K562 (cell line): Measurements from ENCODE around the gene CDH12. TPM values are rescaled to one million over a fixed set of nuclear protein-coding genes. Genes with fewer than 3 reads are reported as not detected.

Experiments
- ATAC-seq: fragments of 200-7000 bp; cut with Tn5 transposase; 3 replicates; pipeline ENCODE4 v1.9.1; 2020; ENCODE audit warnings: moderate library complexity
- BruUV-seq: library from RNA; stranded (reverse); fragments of 400-500 nt; replicated peaks from 2 replicates; lab custom pipeline; 2021; lab: Mats Ljungman, UMichigan
- CTCF ChIA-PET: fragments of 300-600 bp; formaldehyde crosslinking; extraction: SDS; loops from one replicate; lab custom pipeline; 2021; ENCODE audit warnings: low intra/inter-chr PET ratio; lab: Yijun Ruan, JAX
- POLR2A ChIA-PET: fragments of 300-600, 350-650 bp; sonication (Branson Sonifier 250); formaldehyde crosslinking; extraction: SDS; loops from one replicate; lab custom pipeline; 2021; ENCODE audit warnings: antibody characterized with exemption, inconsistent platforms; lab: Yijun Ruan, JAX
- DNase-seq, 4 experiments: peaks; one replicate each; pipeline versions ENCODE4 v3.0.0 to v3.0.0-alpha.2; 2011 to 2018; ENCODE audit warnings: low spot score in 3 of 4, mixed read lengths in 3 of 4; ENCODE audit errors: extremely low read depth in 1 of 4
- FAIRE-seq: peaks from 2 replicates; lab custom pipeline; 2011; peaks lifted over from hg19 to GRCh38; lab: Jason Lieb, UNC
- H2AFZ ChIP-seq: 2 replicates; pipeline ENCODE4 v1.6.0; 2011; ENCODE audit warnings: low read depth, low read length, control low read depth, inconsistent platforms
- H3K27ac ChIP-seq: fragments of 200-600 bp; 3 replicates; pipeline ENCODE4 v1.8.0; 2011; ENCODE audit warnings: low read depth, mild to moderate bottlenecking, control low read depth, inconsistent platforms, low read length, moderate library complexity, mixed read lengths; ENCODE audit errors: extremely low read depth
- H3K27me3 ChIP-seq, 2 experiments: fragments of 300-600 bp in 1 of 2; 2 replicates in 1 of 2; 3 replicates in 1 of 2; pipeline versions ENCODE4 v1.6.0 to v1.8.0; 2011; ENCODE audit warnings: inconsistent platforms in 2 of 2, low read length in 2 of 2, mild to moderate bottlenecking in 1 of 2, mixed read lengths in 1 of 2, moderate library complexity in 1 of 2; ENCODE audit not compliant: control insufficient read depth in 2 of 2, insufficient read depth in 2 of 2
- H3K36me3 ChIP-seq: fragments of 300-600 bp; 3 replicates; pipeline ENCODE4 v1.8.0; 2011; ENCODE audit warnings: mild to moderate bottlenecking, low read length, inconsistent platforms; ENCODE audit not compliant: control insufficient read depth, insufficient read depth
- H3K4me1 ChIP-seq, 2 experiments: fragments of 200-600 bp in 1 of 2; replicated peaks in 1 of 2; 2 replicates in 1 of 2; 3 replicates in 1 of 2; pipeline versions ENCODE4 v1.5.1 to v1.8.0; 2011; ENCODE audit warnings: inconsistent platforms in 2 of 2, low read length in 2 of 2, mild to moderate bottlenecking in 1 of 2, mixed read lengths in 1 of 2, moderate library complexity in 1 of 2; ENCODE audit not compliant: control insufficient read depth in 2 of 2, insufficient read depth in 2 of 2
- H3K4me2 ChIP-seq: 2 replicates; pipeline ENCODE4 v1.6.1; 2011; ENCODE audit warnings: low read length, control low read depth, inconsistent platforms, mixed read lengths; ENCODE audit not compliant: insufficient read depth
- H3K4me3 ChIP-seq: fragments of 200-600 bp; sonication (generic), shearing (Covaris generic); 2 replicates; pipeline ENCODE4 v1.5.1; 2016; ENCODE audit warnings: control low read depth, inconsistent platforms
- H3K79me2 ChIP-seq: fragments of 200-600 bp; 3 replicates; pipeline ENCODE4 v1.8.0; 2011; ENCODE audit warnings: low read length, inconsistent platforms; ENCODE audit not compliant: control insufficient read depth, insufficient read depth
- H3K9ac ChIP-seq, 2 experiments: 2 replicates each; pipeline versions ENCODE4 v1.6.0 to v1.6.1; 2011; ENCODE audit warnings: low read depth in 2 of 2, low read length in 2 of 2, control low read depth in 1 of 2, inconsistent platforms in 1 of 2, mild to moderate bottlenecking in 1 of 2, mixed read lengths in 1 of 2; ENCODE audit not compliant: insufficient read depth in 1 of 2
- H3K9me1 ChIP-seq: one replicate; pipeline ENCODE4 v1.6.0; 2011; ENCODE audit warnings: inconsistent platforms, mild to moderate bottlenecking, low read length, moderate library complexity; ENCODE audit not compliant: control insufficient read depth, insufficient read depth
- H3K9me3 ChIP-seq: replicated peaks from 2 replicates; pipeline ENCODE4 v1.5.1; 2011; ENCODE audit warnings: low read depth, low read length, inconsistent platforms; ENCODE audit not compliant: control insufficient read depth, insufficient read depth
- H4K20me1 ChIP-seq: replicated peaks from 2 replicates; pipeline ENCODE4 v1.6.1; 2011; ENCODE audit warnings: low read length, inconsistent platforms, mixed read lengths; ENCODE audit not compliant: control insufficient read depth, insufficient read depth
- CUX1 ChIP-seq: fragments of 200-800 bp; sonication (Bioruptor generic); IDR thresholded peaks from 2 replicates; pipeline ENCODE4 v1.6.1; 2016; ENCODE audit warnings: missing genetic modification characterization, missing compliant biosample characterization
- E2F3 ChIP-seq: fragments of 250-450 bp; sonication (Bioruptor Pico); IDR thresholded peaks from 2 replicates; pipeline ENCODE4 v1.4.0; 2020; ENCODE audit warnings: mild to moderate bottlenecking
- E2F8 ChIP-seq: fragments of 450-650 bp; IDR thresholded peaks from 2 replicates; pipeline ENCODE4 v1.7.1; 2018; ENCODE audit warnings: mild to moderate bottlenecking, low read depth; ENCODE audit not compliant: partially characterized antibody
- FOXA3 ChIP-seq, 2 experiments: fragments of 450-650 bp in 1 of 2; sonication (generic) in 1 of 2; formaldehyde crosslinking; IDR thresholded peaks in 1 of 2; conservative IDR thresholded peaks in 1 of 2; 2 replicates each; pipeline versions ENCODE4 v1.4.0 to v1.8.0; 2020 to 2022; ENCODE audit warnings: mild to moderate bottlenecking in 2 of 2, missing genetic modification reagents in 1 of 2
- FUS ChIP-seq: fragments of 200-400 bp; formaldehyde crosslinking; optimal IDR thresholded peaks from 2 replicates; pipeline ENCODE3; 2017; ENCODE audit warnings: low read depth, low read length
- MXI1 ChIP-seq: IDR thresholded peaks from 2 replicates; pipeline ENCODE4 v1.6.1; 2011; ENCODE audit warnings: low read depth, mild to moderate bottlenecking, improper control_type of control experiment, low read length
- SREBF1 ChIP-seq: fragments of 150-350 bp; IDR thresholded peaks from 2 replicates; pipeline ENCODE4 v1.6.1; 2014; ENCODE audit warnings: antibody characterized with exemption, low read depth, low read length, borderline replicate concordance
- VEZF1 ChIP-seq: fragments of 200-800 bp; sonication (Bioruptor generic); IDR thresholded peaks from 2 replicates; pipeline ENCODE4 v1.6.1; 2017; ENCODE audit warnings: missing genetic modification characterization, missing compliant biosample characterization
- ZC3H4 ChIP-seq: sonication (generic); formaldehyde crosslinking; IDR thresholded peaks from 2 replicates; pipeline ENCODE4 v1.9.0; 2021; ENCODE audit warnings: missing genetic modification reagents, borderline replicate concordance
- ZNF717 ChIP-seq: fragments of 250-450 bp; sonication (Bioruptor Pico); IDR thresholded peaks from 2 replicates; pipeline ENCODE4 v1.5.0; 2021
- WGBS: fragments of 100-300 bp; shearing (Covaris generic); methylation state at CpG from one replicate; pipeline ENCODE4 v1.1.6; 2016; ENCODE audit warnings: low coverage, mixed read lengths; ENCODE audit not compliant: insufficient coverage; ENCODE audit errors: missing lambda C conversion rate; 5-methylcytosine and 5-hydroxymethylcytosine counted together
- in situ Hi-C: fragments of 300-500 bp; cut with MboI; formaldehyde crosslinking; loops from 4 replicates; pipeline ENCODE4 v1.15.0; 2018; ENCODE audit warnings: inconsistent platforms, mixed read lengths
- intact Hi-C: fragments of 100-400 bp; cut with micrococcal nuclease; formaldehyde crosslinking; loops from 2 replicates; pipeline ENCODE4 v1.14.2; 2022
- polyA plus RNA-seq, 8 experiments: library from polyadenylated mRNA; depleted of rRNA in 4 of 8; stranded (reverse) in 5 of 8; unstranded in 3 of 8; fragments of >200 nt; fragmentation: Nextera tagmentation in 2 of 8; fragmentation: Illumina TruSeq in 1 of 8; extraction: Ambion mirVana in 2 of 8; extraction: Trizol in 1 of 8; gene quantifications; 2 replicates each; pipeline versions ENCODE4 v1.2.1 to v1.2.3, GENCODE V29; 2011 to 2014; ENCODE audit warnings: inconsistent platforms in 1 of 8, missing spikeins in 1 of 8
- total RNA-seq, 7 experiments: library from RNA; depleted of rRNA in 6 of 7; stranded (reverse); fragments of >200 nt in 6 of 7; fragmentation: Illumina TruSeq in 2 of 7; extraction: Trizol in 2 of 7; gene quantifications; 2 replicates each; pipeline versions ENCODE4 v1.2.1 to v1.2.3, GENCODE V29; 2011 to 2021; ENCODE audit warnings: low replicate concordance in 1 of 7

CDH12 gene
- total and polyA plus RNA-seq, 9 of the 15 experiments (the other 6 are each of a cell fraction or from before 2014, with no cell fraction given), result 0.03 to 1.7 (median 0.37) TPM

- FAIRE-seq, result no peak
- in situ Hi-C loops (no loop called here), intact Hi-C loops (no loop called here)
- CTCF ChIA-PET, result no interaction called here
- POLR2A ChIA-PET, result no interaction called here
- H4K20me1 ChIP-seq, result no peaks in the 10 kb centered on the region
- H3K9me3 ChIP-seq, result no peaks in the 10 kb centered on the region
- H2AFZ ChIP-seq, result no peak overlapping the region
- no peak overlapping the region for H3K4me2 ChIP-seq
- H3K36me3 ChIP-seq, result no peaks in the 10 kb centered on the region
- no peak for DNase-seq
- H3K9me1 ChIP-seq, result no peaks in the 10 kb centered on the region
- no peaks in the 10 kb centered on the region for H3K79me2 ChIP-seq
- no peak overlapping the region for H3K4me3 ChIP-seq
- H3K27ac ChIP-seq, result no peak overlapping the region
- no peaks in the 10 kb centered on the region for H3K27me3 ChIP-seq
- no TSS peak for BruUV-seq
- no peak for ATAC-seq
- H3K4me1 ChIP-seq, result no peaks in the 10 kb centered on the region
- H3K9ac ChIP-seq, result no peak overlapping the region
- 0% methylated on average over 1 of the region's 1 CpG for WGBS
- no peak for TF ChIP-seq FOXA3 (CRISPR knock-in tag; conservative IDR thresholded peaks at IDR 0.05 in 1 of 2, IDR thresholded peaks at IDR 0.05 in 1 of 2)
- TF ChIP-seq SREBF1, result no peak
- no peak for TF ChIP-seq ZNF717
- TF ChIP-seq E2F8, result no peak
- no peak for TF ChIP-seq E2F3 (CRISPR knock-in tag)
- TF ChIP-seq ZC3H4 (CRISPR knock-in tag), result no peak
- TF ChIP-seq CUX1 (CRISPR knock-in tag), result no peak
- no peak for TF ChIP-seq FUS
- TF ChIP-seq VEZF1, result no peak
- TF ChIP-seq MXI1, result no peak
Observed at GRCh38 chr5:22615964-22616363, 237.2 kb downstream of the CDH12 start.
